ENCODE measurements around the gene TAF1A.
A peak's percentile ranks its signal among the peaks of the same experiment; 100 is the strongest.

The TAF1A gene

GRCh38 chr1:222624214-222624613 is 34.5 kb upstream of the TAF1A start:
- no peak for TF ChIP-seq CTCF (IDR thresholded peaks at IDR 0.05; ENCODE audit: low read depth, low read length)
- DNase-seq (ENCODE audit: low read depth in 2 of 2), result no peak
- no peak overlapping the region for H3K4me3 ChIP-seq (replicated peaks in 1 of 2; ENCODE audit: low read depth in 2 of 2, low read length in 2 of 2)

GRCh38 chr1:222623458-222623857 is 33.7 kb upstream of the TAF1A start:
- no peak for TF ChIP-seq CTCF (IDR thresholded peaks at IDR 0.05; ENCODE audit: low read depth, low read length)
- DNase-seq (ENCODE audit: low read depth in 2 of 2), result no peak
- H3K4me3 ChIP-seq (replicated peaks in 1 of 2; ENCODE audit: low read depth in 2 of 2, low read length in 2 of 2), result no peak overlapping the region

GRCh38 chr1:222622765-222623164 is 33.0 kb upstream of the TAF1A start:
- H3K4me3 ChIP-seq (replicated peaks in 1 of 2; ENCODE audit: low read depth in 2 of 2, low read length in 2 of 2), result no peak overlapping the region
- no peak for DNase-seq (ENCODE audit: low read depth in 2 of 2)
- TF ChIP-seq CTCF (IDR thresholded peaks at IDR 0.05; ENCODE audit: low read depth, low read length), result no peak

- no peak for TF ChIP-seq CTCF (IDR thresholded peaks at IDR 0.05; ENCODE audit: low read depth, low read length)
- no peak for DNase-seq (ENCODE audit: low read depth in 2 of 2)
- H3K4me3 ChIP-seq (replicated peaks in 1 of 2; ENCODE audit: low read depth in 2 of 2, low read length in 2 of 2), result no peak overlapping the region
Observed at GRCh38 chr1:222620566-222620965, 30.8 kb upstream of the TAF1A start.

- peak overlapping the region; percentile 71 to 83 for H3K4me3 ChIP-seq (replicated peaks in 1 of 2; ENCODE audit: low read depth in 2 of 2, low read length in 2 of 2)
- TF ChIP-seq CTCF (IDR thresholded peaks at IDR 0.05; ENCODE audit: low read depth, low read length), result no peak
- peak; percentile 48 to 50 for DNase-seq (ENCODE audit: low read depth in 2 of 2)
Observed at GRCh38 chr1:222618880-222619596, 29.3 kb upstream of the TAF1A start.

- H3K4me3 ChIP-seq (replicated peaks in 1 of 2; ENCODE audit: low read depth in 2 of 2, low read length in 2 of 2), result peak within 1 kb of the TSS; percentile 71 to 83
- no peak for TF ChIP-seq CTCF (IDR thresholded peaks at IDR 0.05; ENCODE audit: low read depth, low read length)
- no peak for DNase-seq (ENCODE audit: low read depth in 2 of 2)
Observed at GRCh38 chr1:222618001-222618879, 28.5 kb upstream of the TAF1A start, which contains the start of gene MIA3. MIA3 (plus strand) TSS chr1:222618097; CDS start chr1:222618111, 14 bp downstream.

All from cardiac fibroblast (primary cell).